ENCODE results near the gene COMMD2. TPM values are rescaled to one million over a fixed set of nuclear protein-coding genes. Genes with fewer than 3 reads are reported as not detected.

The COMMD2 gene
- polyA plus RNA-seq, 3 donors = 15.1 to 74.4 (median 73.5) TPM

DNA sequence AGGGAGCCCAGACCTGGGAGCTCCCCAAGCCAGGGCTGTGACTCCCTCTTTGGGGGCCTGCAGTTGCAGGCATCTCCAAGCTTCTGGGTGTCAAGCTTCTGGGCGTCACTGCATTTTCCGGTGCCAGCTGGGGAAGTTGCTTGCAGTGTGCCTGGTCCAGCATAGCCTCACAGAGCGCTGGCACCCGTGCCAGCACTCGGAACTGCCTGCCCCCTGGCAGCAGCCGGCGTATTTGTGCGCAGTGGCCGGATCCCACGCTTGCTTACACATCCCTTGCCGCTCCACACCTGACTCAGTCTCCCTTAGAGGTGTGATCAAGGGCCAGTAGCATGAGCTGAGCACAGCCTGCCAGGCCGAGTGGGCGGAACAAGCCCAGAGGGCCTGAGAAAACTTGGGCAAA, 37.0 kb downstream of the COMMD2 start:
- no peaks in the 10 kb centered on the region for H3K4me1 ChIP-seq (ENCODE audit: control insufficient read depth in 1 of 2, insufficient read depth in 2 of 2, low read length in 2 of 2)
- H3K4me3 ChIP-seq (replicated peaks in 1 of 3; ENCODE audit: low read depth in 2 of 3, low read length in 3 of 3) = no peak overlapping the region
- WGBS (ENCODE audit: insufficient coverage) = 86% methylated on average over 12 of the region's 13 CpGs
- no peak overlapping the region for H3K9ac ChIP-seq (ENCODE audit: insufficient read depth, low read length, poor library complexity, severe bottlenecking)
- H3K27ac ChIP-seq (ENCODE audit: low read depth in 1 of 2, low read length in 2 of 2) = no peak overlapping the region
- no peaks in the 10 kb centered on the region for H3K9me3 ChIP-seq (replicated peaks in 1 of 2; ENCODE audit: control insufficient read depth in 1 of 2, insufficient read depth in 1 of 2, low read length in 2 of 2)
- no peak overlapping the region for H3K4me2 ChIP-seq (replicated peaks; ENCODE audit: extremely low read depth, low read length, poor library complexity, severe bottlenecking)
- H3K36me3 ChIP-seq (replicated peaks in 1 of 2; ENCODE audit: control insufficient read depth in 1 of 2, insufficient read depth in 2 of 2, low read length in 2 of 2) = no peaks in the 10 kb centered on the region
- TF ChIP-seq, protein P1, sequence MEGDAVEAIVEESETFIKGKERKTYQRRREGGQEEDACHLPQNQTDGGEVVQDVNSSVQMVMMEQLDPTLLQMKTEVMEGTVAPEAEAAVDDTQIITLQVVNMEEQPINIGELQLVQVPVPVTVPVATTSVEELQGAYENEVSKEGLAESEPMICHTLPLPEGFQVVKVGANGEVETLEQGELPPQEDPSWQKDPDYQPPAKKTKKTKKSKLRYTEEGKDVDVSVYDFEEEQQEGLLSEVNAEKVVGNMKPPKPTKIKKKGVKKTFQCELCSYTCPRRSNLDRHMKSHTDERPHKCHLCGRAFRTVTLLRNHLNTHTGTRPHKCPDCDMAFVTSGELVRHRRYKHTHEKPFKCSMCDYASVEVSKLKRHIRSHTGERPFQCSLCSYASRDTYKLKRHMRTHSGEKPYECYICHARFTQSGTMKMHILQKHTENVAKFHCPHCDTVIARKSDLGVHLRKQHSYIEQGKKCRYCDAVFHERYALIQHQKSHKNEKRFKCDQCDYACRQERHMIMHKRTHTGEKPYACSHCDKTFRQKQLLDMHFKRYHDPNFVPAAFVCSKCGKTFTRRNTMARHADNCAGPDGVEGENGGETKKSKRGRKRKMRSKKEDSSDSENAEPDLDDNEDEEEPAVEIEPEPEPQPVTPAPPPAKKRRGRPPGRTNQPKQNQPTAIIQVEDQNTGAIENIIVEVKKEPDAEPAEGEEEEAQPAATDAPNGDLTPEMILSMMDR (IDR thresholded peaks at IDR 0.05) = no peak
- intact Hi-C loops (cut with micrococcal nuclease) = loop anchor here in 1 of 2 donors (10.0 kb wide), 1 partner anchor 220 kb away; no protein-coding TSS in a partner anchor
- no peaks in the 10 kb centered on the region for H3K36me3 Mint-ChIP-seq
- H3K79me2 ChIP-seq (ENCODE audit: insufficient read depth, low read length) = no peaks in the 10 kb centered on the region
- H2AFZ ChIP-seq (ENCODE audit: insufficient read depth, low read depth, low read length, poor library complexity, severe bottlenecking) = no peak overlapping the region
- peaks cover 0 to 4% (median 0%) of the 10 kb centered on the region in 7 donors for H3K9me3 Mint-ChIP-seq
- peaks cover 4% of the 10 kb centered on the region for H3K4me1 Mint-ChIP-seq
- H3K4me3 Mint-ChIP-seq = no peak overlapping the region
- H4K20me1 ChIP-seq (ENCODE audit: insufficient read depth, low read length) = no peaks in the 10 kb centered on the region
- H3K27me3 ChIP-seq (ENCODE audit: control insufficient read depth in 2 of 2, insufficient read depth in 2 of 2, low read length in 2 of 2) = peaks cover 0 to 9% of the 10 kb centered on the region in 2 donors
- no peak overlapping the region for H3K27ac Mint-ChIP-seq
- H3K27me3 Mint-ChIP-seq (ENCODE audit: low read depth in 3 of 3) = peaks cover 15 to 27% (median 17%) of the 10 kb centered on the region in 3 donors
- no peak for DNase-seq

DNA sequence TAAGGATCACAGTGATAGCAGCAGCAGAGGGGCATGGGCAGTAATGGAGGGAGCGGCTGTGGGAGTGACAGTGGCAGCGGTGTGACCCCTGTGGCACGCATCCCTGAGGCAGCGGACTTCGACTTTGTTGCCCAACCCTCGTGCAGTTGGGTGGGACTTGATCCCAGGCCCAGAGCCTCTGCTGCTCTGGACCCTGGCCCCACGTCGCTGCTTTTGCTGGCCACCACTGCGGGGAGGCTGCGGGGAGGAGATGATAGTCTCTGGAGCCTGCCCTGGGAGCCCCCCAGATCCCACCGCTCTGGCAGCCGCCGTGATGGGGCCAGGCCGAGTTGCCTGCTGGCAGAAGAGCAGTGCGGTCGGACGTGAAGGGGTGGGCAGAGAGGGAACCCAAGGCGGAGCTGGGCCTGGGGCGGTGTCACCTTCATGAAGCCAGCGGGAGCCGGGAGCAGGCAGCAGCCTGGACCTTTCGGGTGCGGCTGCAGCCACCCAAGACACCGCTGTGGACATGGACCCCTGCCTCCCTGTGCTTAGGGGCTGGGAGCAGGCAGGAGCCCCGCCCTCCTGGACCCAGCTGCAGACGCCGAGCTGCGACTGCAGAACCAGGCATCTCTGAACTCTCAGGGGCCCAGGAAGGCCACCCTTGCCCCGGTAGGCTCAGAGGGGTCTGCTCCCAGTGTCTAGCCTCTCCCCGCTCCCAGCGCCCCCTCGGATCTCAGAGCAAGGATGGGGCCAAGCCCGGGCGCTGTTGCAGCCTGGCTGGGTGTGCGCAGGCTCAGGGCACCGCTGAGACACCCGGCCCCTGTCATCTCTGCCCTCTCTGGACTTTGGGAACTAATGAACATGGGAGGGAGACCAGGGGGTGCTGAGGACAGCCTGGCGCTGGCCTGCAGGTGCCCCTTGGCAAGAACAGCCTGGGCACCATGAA, 38.3 kb downstream of the COMMD2 start:
- Histone ChIP-seq H2AFZ (ENCODE audit: insufficient read depth, low read depth, low read length, poor library complexity, severe bottlenecking) (no peak overlapping the region), H3K4me3 (replicated peaks in 1 of 3; ENCODE audit: low read depth in 2 of 3, low read length in 3 of 3) (no peak overlapping the region), H3K79me2 (ENCODE audit: insufficient read depth, low read length) (no peaks in the 10 kb centered on the region), H3K27me3 (ENCODE audit: control insufficient read depth in 2 of 2, insufficient read depth in 2 of 2, low read length in 2 of 2) (peaks cover 0 to 7% of the 10 kb centered on the region in 2 donors), H3K4me1 (ENCODE audit: control insufficient read depth in 1 of 2, insufficient read depth in 2 of 2, low read length in 2 of 2) (no peaks in the 10 kb centered on the region), H3K9ac (ENCODE audit: insufficient read depth, low read length, poor library complexity, severe bottlenecking) (no peak overlapping the region), H3K4me2 (replicated peaks; ENCODE audit: extremely low read depth, low read length, poor library complexity, severe bottlenecking) (no peak overlapping the region), H3K36me3 (replicated peaks in 1 of 2; ENCODE audit: control insufficient read depth in 1 of 2, insufficient read depth in 2 of 2, low read length in 2 of 2) (no peaks in the 10 kb centered on the region), H4K20me1 (ENCODE audit: insufficient read depth, low read length) (no peaks in the 10 kb centered on the region), H3K27ac (ENCODE audit: low read depth in 1 of 2, low read length in 2 of 2) (no peak overlapping the region), H3K9me3 (replicated peaks in 1 of 2; ENCODE audit: control insufficient read depth in 1 of 2, insufficient read depth in 1 of 2, low read length in 2 of 2) (no peaks in the 10 kb centered on the region)
- Mint-ChIP-seq H3K27me3 (ENCODE audit: low read depth in 3 of 3) (peaks cover 20 to 24% (median 21%) of the 10 kb centered on the region in 3 donors), H3K36me3 (no peaks in the 10 kb centered on the region), H3K4me1 (peaks cover 4% of the 10 kb centered on the region), H3K4me3 (no peak overlapping the region), H3K9me3 (peaks cover 0 to 1% (median 0%) of the 10 kb centered on the region in 7 donors), H3K27ac (no peak overlapping the region)
- DNase-seq = no peak
- intact Hi-C loops (cut with micrococcal nuclease) = loop anchor here in 1 of 2 donors (10.0 kb wide), 1 partner anchor 219 kb away; no protein-coding TSS in a partner anchor
- TF ChIP-seq, protein P1 (IDR thresholded peaks at IDR 0.05) = no peak
- 95% methylated on average over 35 of the region's 38 CpGs for WGBS (ENCODE audit: insufficient coverage)

Data from CD14-positive monocyte (primary cell).